HG03378 (cell line): Measurements from ENCODE around the gene EPHA2.

Experiments
- ATAC-seq: cut with Tn5 transposase; IDR thresholded peaks from one replicate; pipeline ENCODE4 v1.9.1; 2021; ENCODE audit warnings: mild to moderate bottlenecking, moderate library complexity; ENCODE audit not compliant: unreplicated experiment

The EPHA2 gene

GRCh38 chr1:16138772-16139221 is 17.1 kb downstream of the EPHA2 start:
- no peak for ATAC-seq

- no peak for ATAC-seq
These were observed 17.9 kb downstream of the EPHA2 start for GRCh38 chr1:16137890-16138467.

- no peak for ATAC-seq
These were observed 20.4 kb downstream of the EPHA2 start for GRCh38 chr1:16135501-16135900.

- no peak for ATAC-seq
These were observed 21.0 kb downstream of the EPHA2 start for GRCh38 chr1:16134906-16135305.

- ATAC-seq, result no peak
These were observed 21.6 kb downstream of the EPHA2 start for GRCh38 chr1:16134066-16134801.

GRCh38 chr1:16133007-16133961 is 22.6 kb downstream of the EPHA2 start:
- ATAC-seq, result no peak

- no peak for ATAC-seq
These were observed 23.5 kb downstream of the EPHA2 start for GRCh38 chr1:16132325-16132785.

GRCh38 chr1:16131636-16132324 is 24.1 kb downstream of the EPHA2 start:
- no peak for ATAC-seq

- ATAC-seq, result no peak
These were observed 25.0 kb downstream of the EPHA2 start for GRCh38 chr1:16130827-16131226.

- no peak for ATAC-seq
These were observed 25.8 kb downstream of the EPHA2 start for GRCh38 chr1:16129921-16130543.

- ATAC-seq, result no peak
These were observed 26.6 kb downstream of the EPHA2 start for GRCh38 chr1:16129316-16129715.

- no peak for ATAC-seq
These were observed 27.5 kb downstream of the EPHA2 start for GRCh38 chr1:16128338-16128741.

- no peak for ATAC-seq
These were observed 28.1 kb downstream of the EPHA2 start for GRCh38 chr1:16127676-16128337.

- ATAC-seq, result no peak
These were observed 28.9 kb downstream of the EPHA2 start for GRCh38 chr1:16126743-16127515.

GRCh38 chr1:16126160-16126559 is 29.7 kb downstream of the EPHA2 start:
- ATAC-seq, result no peak

- no peak for ATAC-seq
These were observed 30.4 kb downstream of the EPHA2 start for GRCh38 chr1:16125483-16125882.

GRCh38 chr1:16125088-16125470 is 30.8 kb downstream of the EPHA2 start:
- no peak for ATAC-seq

GRCh38 chr1:16124377-16125087 is 31.3 kb downstream of the EPHA2 start:
- no peak for ATAC-seq
